GM19372 (cell line): ENCODE measurements around the gene USP10.

Source experiments
- ATAC-seq: cut with Tn5 transposase; IDR thresholded peaks from one replicate; pipeline ENCODE4 v1.9.1; 2021; ENCODE audit warnings: mild to moderate bottlenecking, low read depth, moderate library complexity; ENCODE audit not compliant: unreplicated experiment

Gene USP10

GRCh38 chr16:84765616-84766580 lies 66.1 kb downstream of the USP10 start:
- no peak for ATAC-seq

- no peak for ATAC-seq
Measured at GRCh38 chr16:84766978-84767773, 67.4 kb downstream of the USP10 start.

DNA sequence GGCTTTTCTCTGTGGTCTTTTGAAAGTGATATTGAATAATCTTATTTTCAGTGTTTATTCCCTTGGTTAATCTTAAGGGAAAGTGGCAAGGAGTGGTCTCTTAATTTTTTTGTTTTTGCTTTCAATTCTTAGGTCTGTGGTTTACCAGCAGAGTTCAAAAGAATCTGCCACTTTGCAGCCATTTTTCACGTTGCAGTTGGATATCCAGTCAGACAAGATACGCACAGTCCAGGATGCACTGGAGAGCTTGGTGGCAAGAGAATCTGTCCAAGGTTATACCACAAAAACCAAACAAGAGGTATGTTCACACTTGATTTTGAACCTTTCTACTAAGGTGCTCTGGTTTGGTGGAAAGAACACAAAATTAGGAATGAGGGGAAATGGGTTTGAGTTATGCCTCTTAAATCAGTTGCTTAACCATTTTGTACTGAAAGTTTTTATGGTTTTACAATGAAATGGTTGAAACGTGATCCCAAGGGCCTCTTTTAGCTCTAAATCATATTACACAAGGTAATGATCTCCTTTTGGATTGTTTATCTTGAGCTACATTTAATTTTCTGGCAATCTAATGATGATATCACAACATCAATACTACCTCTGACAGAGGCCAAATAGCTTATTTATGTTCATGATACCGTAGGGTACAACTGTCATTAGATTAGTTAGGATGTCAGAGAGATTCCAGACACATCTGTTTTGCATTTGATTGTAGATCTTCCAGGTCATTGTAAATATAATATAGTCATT lies 68.4 kb downstream of the USP10 start:
- ATAC-seq, result no peak

- ATAC-seq, result no peak
Measured at GRCh38 chr16:84768808-84769197, 69.0 kb downstream of the USP10 start.

DNA sequence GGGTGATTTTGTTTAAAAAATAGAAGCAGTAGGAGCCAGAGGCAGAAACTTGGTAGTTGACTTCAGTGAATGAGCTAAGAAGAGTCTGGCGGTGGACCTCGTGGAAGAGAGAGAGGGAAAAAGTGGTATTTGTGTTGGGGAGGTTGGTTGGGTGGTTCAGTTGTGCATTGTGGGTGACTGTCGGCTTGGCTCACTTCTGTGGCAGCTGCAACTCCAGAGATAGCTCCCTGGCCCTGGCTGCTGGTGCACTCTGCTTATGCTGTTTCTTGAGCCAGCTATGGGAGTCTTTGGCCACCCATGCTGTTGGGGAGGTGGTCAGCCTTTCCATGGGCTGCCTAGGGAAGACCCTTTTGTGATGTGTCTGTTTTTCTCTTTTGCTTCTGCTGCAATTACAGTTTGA lies 69.6 kb downstream of the USP10 start:
- ATAC-seq, result no peak

DNA sequence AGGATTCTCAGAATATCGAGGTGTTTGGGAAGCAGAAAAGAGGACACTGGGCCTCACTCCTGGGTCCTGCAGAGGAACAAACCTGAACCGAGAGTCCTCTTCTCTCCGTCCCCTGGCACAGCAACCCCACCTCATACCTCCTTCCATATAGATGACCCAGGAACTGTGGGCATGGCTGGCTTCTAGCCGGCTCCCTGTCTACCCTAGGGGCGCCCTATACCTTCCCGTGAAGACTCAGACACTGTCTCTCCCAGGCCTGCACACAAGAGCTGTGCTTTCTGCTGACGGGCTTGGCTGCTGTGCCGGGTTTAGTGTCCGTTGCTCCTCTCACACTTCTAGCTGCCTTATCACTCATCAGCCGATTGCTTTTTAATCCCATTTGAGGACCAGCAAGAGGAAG lies 73.5 kb downstream of the USP10 start:
- ATAC-seq, result no peak

DNA sequence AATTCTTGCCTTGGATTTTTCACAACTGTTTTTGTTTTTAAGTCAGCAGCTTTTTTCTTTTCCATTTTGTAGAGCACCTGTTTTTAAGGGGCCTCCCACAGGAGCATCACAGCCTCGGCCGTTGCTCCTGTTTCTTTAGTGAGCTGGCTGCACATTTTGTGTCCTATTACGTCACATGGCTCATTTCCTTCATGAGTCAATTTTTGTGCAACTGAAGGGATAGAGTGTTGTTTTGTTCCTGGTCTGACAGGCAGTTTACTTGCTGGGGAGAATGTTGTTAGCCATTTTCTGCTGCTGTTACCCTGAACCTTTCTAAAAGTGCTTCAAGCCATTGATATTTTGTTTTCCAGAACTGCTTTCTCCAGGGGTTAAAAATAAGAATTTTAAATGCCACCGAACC lies 75.0 kb downstream of the USP10 start:
- ATAC-seq, result no peak

DNA sequence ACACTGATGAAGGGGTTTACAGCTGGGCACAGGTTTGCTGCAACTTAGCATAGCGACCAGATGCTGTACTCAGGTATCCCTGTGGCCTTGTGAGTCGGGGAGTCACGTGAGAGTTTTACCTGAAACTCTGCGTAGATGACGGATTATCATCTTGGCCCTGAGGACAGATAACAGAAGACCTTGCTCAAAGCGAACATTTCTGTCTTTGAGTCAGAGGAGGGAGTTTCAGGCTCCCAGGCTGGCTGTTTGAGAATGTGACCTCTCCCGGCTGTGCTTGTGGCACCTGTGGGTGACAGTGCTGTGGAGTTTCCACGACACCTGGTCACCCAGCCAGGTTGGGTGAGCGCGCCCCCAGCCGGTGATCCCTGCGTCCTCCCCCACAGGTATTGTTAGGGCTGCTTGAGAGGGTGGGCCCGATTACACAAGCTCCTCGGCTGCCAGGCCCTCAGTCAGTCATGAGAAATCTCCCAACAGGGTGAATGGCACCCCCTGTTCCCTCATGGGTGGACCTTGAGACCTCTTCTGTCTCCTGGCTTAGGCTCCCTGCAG lies 75.5 kb downstream of the USP10 start:
- no peak for ATAC-seq

GRCh38 chr16:84777435-84777834 lies 77.6 kb downstream of the USP10 start:
- ATAC-seq, result no peak

DNA sequence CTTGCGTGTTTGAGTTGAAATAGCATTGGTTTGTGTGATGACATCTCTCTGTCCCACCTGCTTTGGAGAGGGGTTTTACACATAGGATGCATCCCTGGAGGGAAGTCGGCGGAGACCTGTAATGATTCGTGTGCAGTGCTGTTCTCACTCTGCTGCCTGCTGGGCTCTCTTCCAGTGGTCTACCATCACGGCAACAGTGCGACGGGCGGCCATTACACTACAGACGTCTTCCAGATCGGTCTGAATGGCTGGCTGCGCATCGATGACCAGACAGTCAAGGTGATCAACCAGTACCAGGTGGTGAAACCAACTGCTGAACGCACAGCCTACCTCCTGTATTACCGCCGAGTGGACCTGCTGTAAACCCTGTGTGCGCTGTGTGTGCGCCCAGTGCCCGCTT lies 78.9 kb downstream of the USP10 start:
- ATAC-seq, result no peak

- no peak for ATAC-seq
Measured at GRCh38 chr16:84780063-84780462, 80.3 kb downstream of the USP10 start.

GRCh38 chr16:84780544-84781376 lies 81.0 kb downstream of the USP10 start:
- no peak for ATAC-seq

GRCh38 chr16:84782846-84783245 lies 83.0 kb downstream of the USP10 start:
- no peak for ATAC-seq

GRCh38 chr16:84785843-84786581 lies 86.2 kb downstream of the USP10 start:
- no peak for ATAC-seq

DNA sequence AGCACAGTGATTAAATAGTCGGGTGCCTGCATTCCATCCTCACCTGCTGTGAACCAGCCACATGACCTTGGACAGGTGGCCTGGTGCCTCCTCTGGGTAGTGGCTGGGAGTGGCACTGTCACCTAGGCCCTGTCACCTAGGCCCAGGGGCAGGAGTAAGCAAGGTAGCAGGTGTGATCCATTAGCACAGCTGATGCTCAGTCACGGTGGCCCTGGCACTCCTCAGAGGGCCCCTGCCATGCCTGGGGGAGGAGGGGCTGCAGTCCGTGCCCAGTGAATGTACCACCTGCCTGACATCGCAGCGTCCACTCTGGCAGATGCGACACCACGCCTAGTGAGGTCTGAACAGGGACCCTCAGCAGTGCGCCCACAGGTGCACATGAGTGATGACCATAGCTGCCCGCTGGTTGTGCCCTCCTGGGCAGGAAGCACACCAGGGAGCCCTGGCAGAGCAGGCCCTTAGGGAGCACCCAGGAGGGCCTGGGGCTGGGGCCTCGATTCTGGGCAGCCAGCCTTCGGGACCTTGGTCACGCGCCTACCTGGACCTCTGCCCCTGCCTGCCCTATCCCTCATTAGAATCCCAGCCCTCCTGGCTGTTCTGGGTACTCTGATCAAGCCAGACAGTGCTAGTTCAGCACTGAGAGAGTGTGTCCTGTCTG lies 86.9 kb downstream of the USP10 start:
- ATAC-seq, result no peak

DNA sequence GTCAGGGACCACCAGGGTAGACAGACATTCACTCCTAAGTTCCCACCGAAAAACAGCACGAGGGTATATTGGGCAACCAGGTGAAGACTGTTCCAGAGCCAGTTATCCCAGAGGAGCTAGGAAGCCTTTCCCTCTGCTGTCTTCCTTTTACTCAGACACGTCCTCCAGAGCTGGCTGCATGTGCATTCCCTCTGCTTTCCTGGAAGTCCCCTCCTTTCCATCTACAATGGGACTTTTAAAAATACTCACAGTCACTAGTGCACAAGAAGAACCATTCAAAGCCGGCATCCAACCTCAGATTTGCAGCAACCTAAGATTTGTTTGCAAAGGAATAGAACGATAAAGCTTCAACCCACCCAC lies 87.4 kb downstream of the USP10 start:
- ATAC-seq, result no peak

DNA sequence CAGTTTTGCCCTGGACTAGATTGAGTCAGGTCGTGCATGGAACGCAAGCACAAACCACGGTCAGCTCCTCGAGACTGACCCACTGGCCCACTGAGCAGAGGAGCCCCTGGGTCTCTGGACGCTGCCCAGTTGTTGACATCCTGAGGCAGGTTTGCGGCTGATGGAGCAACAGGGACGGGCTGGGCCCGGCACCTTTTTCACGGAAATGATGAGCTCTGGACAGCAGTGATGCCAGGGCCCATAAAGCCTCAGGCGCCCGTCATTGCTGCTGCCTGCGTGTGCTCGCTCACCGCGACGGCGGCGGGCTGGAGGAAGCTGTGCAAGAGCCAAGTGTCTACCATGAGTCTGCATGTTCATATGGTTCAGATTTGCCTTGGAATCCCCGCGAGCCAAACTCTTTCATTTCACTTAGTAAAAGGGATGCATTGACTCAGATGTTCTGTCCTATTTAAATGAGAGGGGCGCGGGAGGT lies 89.2 kb downstream of the USP10 start:
- ATAC-seq, result no peak

GRCh38 chr16:84789431-84789830 lies 89.6 kb downstream of the USP10 start:
- no peak for ATAC-seq
